Osteoblast (primary cell): Measurements from ENCODE around the gene TMPRSS4. TPM values are rescaled to one million over a fixed set of nuclear protein-coding genes. Genes with fewer than 3 reads are reported as not detected.

ENCODE experiments used
- DNase-seq: peaks from one replicate; pipeline ENCODE4 v3.0.0; 2011; ENCODE audit warnings: low spot score, mixed read lengths; ENCODE audit not compliant: insufficient read length; ENCODE audit errors: missing footprints
- H2AFZ ChIP-seq: 2 replicates; pipeline ENCODE4 v1.6.0; 2011; ENCODE audit warnings: mild to moderate bottlenecking, low read length
- H3K27ac ChIP-seq: 2 replicates; pipeline ENCODE4 v1.5.1; 2011; ENCODE audit warnings: mild to moderate bottlenecking, low read depth, low read length, moderate library complexity
- H3K27me3 ChIP-seq: 2 replicates; pipeline ENCODE4 v1.6.0; 2012; ENCODE audit warnings: mild to moderate bottlenecking, control low read depth, inconsistent platforms, low read length, moderate library complexity; ENCODE audit not compliant: insufficient read depth
- H3K36me3 ChIP-seq: 2 replicates; pipeline ENCODE4 v1.5.1; 2011; ENCODE audit warnings: mild to moderate bottlenecking, low read length, control low read depth, moderate library complexity; ENCODE audit not compliant: insufficient read depth
- H3K4me1 ChIP-seq: 2 replicates; pipeline ENCODE4 v1.5.1; 2011; ENCODE audit warnings: mild to moderate bottlenecking, low read length, control low read depth, moderate library complexity; ENCODE audit not compliant: insufficient read depth
- H3K4me2 ChIP-seq: 2 replicates; pipeline ENCODE4 v1.6.0; 2011; ENCODE audit warnings: mild to moderate bottlenecking, low read length; ENCODE audit not compliant: insufficient read depth
- H3K4me3 ChIP-seq: fragments of 200-600 bp; sonication (generic); 3 replicates; pipeline ENCODE4 v1.5.1; 2012; ENCODE audit warnings: mild to moderate bottlenecking, low read length, inconsistent platforms; ENCODE audit not compliant: insufficient read depth
- H3K79me2 ChIP-seq: 2 replicates; pipeline ENCODE4 v1.6.0; 2012; ENCODE audit warnings: mild to moderate bottlenecking, low read length, control low read depth, inconsistent platforms; ENCODE audit not compliant: insufficient read depth
- H3K9me3 ChIP-seq: 2 replicates; pipeline ENCODE4 v1.5.1; 2011; ENCODE audit warnings: low read depth, low read length, control low read depth
- H4K20me1 ChIP-seq: 2 replicates; pipeline ENCODE4 v1.6.0; 2012; ENCODE audit warnings: mild to moderate bottlenecking, low read length, control low read depth; ENCODE audit not compliant: insufficient read depth
- CTCF ChIP-seq: IDR thresholded peaks from 2 replicates; pipeline ENCODE4 v1.5.1; 2011; ENCODE audit warnings: mild to moderate bottlenecking, low read depth, low read length, moderate library complexity; ENCODE audit errors: extremely low read depth
- total RNA-seq: library from RNA; depleted of rRNA; stranded (reverse); fragments of >200 nt; gene quantifications from 2 replicates; pipeline ENCODE4 v1.2.3, GENCODE V29; 2012

Gene TMPRSS4
- total RNA-seq, 1 donor: not detected

GRCh38 chr11:118074785-118075184, 2.1 kb upstream of the TMPRSS4 start:
- no peak overlapping the region for H3K27ac ChIP-seq
- no peak for DNase-seq
- H3K79me2 ChIP-seq: no peaks in the 10 kb centered on the region
- H3K4me3 ChIP-seq: no peak overlapping the region
- no peaks in the 10 kb centered on the region for H3K9me3 ChIP-seq
- no peak for TF ChIP-seq CTCF
- H3K27me3 ChIP-seq: no peaks in the 10 kb centered on the region
- H3K36me3 ChIP-seq: no peaks in the 10 kb centered on the region
- no peaks in the 10 kb centered on the region for H4K20me1 ChIP-seq
- H2AFZ ChIP-seq: no peak overlapping the region
- H3K4me1 ChIP-seq: no peaks in the 10 kb centered on the region
- H3K4me2 ChIP-seq: no peak overlapping the region

GRCh38 chr11:118078911-118079411, 2.1 kb downstream of the TMPRSS4 start:
- Histone ChIP-seq H3K36me3 (no peaks in the 10 kb centered on the region), H3K79me2 (no peaks in the 10 kb centered on the region), H4K20me1 (no peaks in the 10 kb centered on the region), H2AFZ (no peak overlapping the region), H3K4me3 (no peak overlapping the region), H3K27me3 (peaks cover 7% of the 10 kb centered on the region), H3K4me1 (no peaks in the 10 kb centered on the region), H3K4me2 (no peak overlapping the region), H3K9me3 (no peaks in the 10 kb centered on the region), H3K27ac (no peak overlapping the region)
- no peak for TF ChIP-seq CTCF
- DNase-seq: no peak

- no peak for DNase-seq
- Histone ChIP-seq H2AFZ (no peak overlapping the region), H3K4me3 (no peak overlapping the region), H4K20me1 (no peaks in the 10 kb centered on the region), H3K4me1 (no peaks in the 10 kb centered on the region), H3K9me3 (no peaks in the 10 kb centered on the region), H3K4me2 (no peak overlapping the region), H3K79me2 (no peaks in the 10 kb centered on the region), H3K27ac (no peak overlapping the region), H3K36me3 (no peaks in the 10 kb centered on the region), H3K27me3 (peaks cover 7% of the 10 kb centered on the region)
- TF ChIP-seq CTCF: no peak
These were observed 2.6 kb downstream of the TMPRSS4 start for GRCh38 chr11:118079491-118079890.

- Histone ChIP-seq H4K20me1 (no peaks in the 10 kb centered on the region), H3K4me2 (no peak overlapping the region), H3K27me3 (peaks cover 7% of the 10 kb centered on the region), H3K36me3 (no peaks in the 10 kb centered on the region), H3K4me1 (no peaks in the 10 kb centered on the region), H3K9me3 (no peaks in the 10 kb centered on the region), H3K4me3 (no peak overlapping the region), H3K27ac (no peak overlapping the region), H2AFZ (no peak overlapping the region), H3K79me2 (no peaks in the 10 kb centered on the region)
- no peak for TF ChIP-seq CTCF
- DNase-seq: peak; percentile 73
These were observed 3.4 kb downstream of the TMPRSS4 start for GRCh38 chr11:118080296-118080695.
